ENCODE measurements around the gene ASCC1. TPM values are rescaled to one million over a fixed set of nuclear protein-coding genes. Genes with fewer than 3 reads are reported as not detected.
"Not testable (repeated sequence)": the region's sequence is repeated elsewhere in the genome, so short reads cannot be mapped to it uniquely, and the experiment has no call there.

The ASCC1 gene
- total and polyA plus RNA-seq, 8 donors, result 4.3 to 142 (median 13.6) TPM

- H3K27me3 ChIP-seq, result no peaks in the 10 kb centered on the region
- H3K36me3 ChIP-seq, result peaks cover 0 to 7% (median 6%) of the 10 kb centered on the region in 4 donors
- intact Hi-C loops (cut with DNase I; ENCODE audit: low total_unique reads), result no loop called here
- no peak overlapping the region for H3K4me3 ChIP-seq
- TF ChIP-seq POLR2AphosphoS5 (IDR thresholded peaks at IDR 0.05), result no peak
- TF ChIP-seq POLR2A (IDR thresholded peaks at IDR 0.05), result no peak
- TF ChIP-seq EP300 (IDR thresholded peaks at IDR 0.05), result no peak
- TF ChIP-seq CTCF (IDR thresholded peaks at IDR 0.05), result no peak
- DNase-seq, result no peak
- peaks cover 0 to 6% (median 0%) of the 10 kb centered on the region in 4 donors for H3K4me1 ChIP-seq
- no peaks in the 10 kb centered on the region for H3K9me3 ChIP-seq
- 75 to 93% (median 86%) methylated on average over 2 of the region's 2 CpGs for WGBS, 5 donors
- H3K27ac ChIP-seq, result no peak overlapping the region
These were observed 101.2 kb downstream of the ASCC1 start for GRCh38 chr10:72114706-72115450.

GRCh38 chr10:72110673-72111401, 105.2 kb downstream of the ASCC1 start:
- H3K27me3 ChIP-seq, result no peaks in the 10 kb centered on the region
- no peak overlapping the region for H3K4me3 ChIP-seq
- H3K27ac ChIP-seq, result no peak overlapping the region
- peaks cover 0 to 12% (median 0%) of the 10 kb centered on the region in 4 donors for H3K4me1 ChIP-seq
- no peak for DNase-seq
- H3K9me3 ChIP-seq, result no peaks in the 10 kb centered on the region
- TF ChIP-seq POLR2A (IDR thresholded peaks at IDR 0.05) (no peak), POLR2AphosphoS5 (IDR thresholded peaks at IDR 0.05) (no peak), CTCF (IDR thresholded peaks at IDR 0.05) (no peak), EP300 (IDR thresholded peaks at IDR 0.05) (no peak)
- 92 to 98% (median 95%) methylated on average over 10 to 11 of the region's 11 CpGs for whole genome bisulfite sequencing, 5 donors
- intact Hi-C loops (cut with DNase I; ENCODE audit: low total_unique reads), result no loop called here
- peaks cover 0 to 1% (median 0%) of the 10 kb centered on the region in 4 donors for H3K36me3 ChIP-seq

- no peak for DNase-seq
These were observed 106.4 kb downstream of the ASCC1 start for GRCh38 chr10:72109636-72110157.

GRCh38 chr10:72108830-72109635, 107.0 kb downstream of the ASCC1 start:
- peak in 1 of 2 donors; percentile 22 for DNase-seq
- WGBS, 5 donors, result 6 to 35% (median 24%) methylated on average over 1 of the region's 1 CpG
- Histone ChIP-seq H3K36me3 (peaks cover 0 to 3% (median 0%) of the 10 kb centered on the region in 4 donors), H3K27me3 (no peaks in the 10 kb centered on the region), H3K27ac (no peak overlapping the region), H3K4me1 (peaks cover 0 to 13% (median 6%) of the 10 kb centered on the region in 4 donors), H3K9me3 (no peaks in the 10 kb centered on the region), H3K4me3 (no peak overlapping the region)
- intact Hi-C loops (cut with DNase I; ENCODE audit: low total_unique reads), result no loop called here
- TF ChIP-seq POLR2A (IDR thresholded peaks at IDR 0.05) (no peak), POLR2AphosphoS5 (IDR thresholded peaks at IDR 0.05) (no peak), CTCF (IDR thresholded peaks at IDR 0.05) (no peak), EP300 (IDR thresholded peaks at IDR 0.05) (no peak)

More at GRCh38 chr10:72109636-72110157, 106.4 kb downstream of the ASCC1 start:
- 75 to 93% (median 83%) methylated on average over 8 of the region's 8 CpGs for WGBS, 5 donors
- no peak overlapping the region for H3K4me3 ChIP-seq
- intact Hi-C loops (cut with DNase I; ENCODE audit: low total_unique reads), result no loop called here
- no peaks in the 10 kb centered on the region for H3K27me3 ChIP-seq
- no peak overlapping the region for H3K27ac ChIP-seq
- TF ChIP-seq POLR2A (IDR thresholded peaks at IDR 0.05) (no peak), POLR2AphosphoS5 (IDR thresholded peaks at IDR 0.05) (no peak)
- peaks cover 0 to 3% (median 0%) of the 10 kb centered on the region in 4 donors for H3K36me3 ChIP-seq
- H3K9me3 ChIP-seq, result no peaks in the 10 kb centered on the region
- H3K4me1 ChIP-seq, result peaks cover 0 to 12% (median 3%) of the 10 kb centered on the region in 4 donors

GRCh38 chr10:72108004-72108370, 108.1 kb downstream of the ASCC1 start:
- DNase-seq; intact Hi-C loops (cut with DNase I; ENCODE audit: low total_unique reads); H3K27me3 ChIP-seq; H3K4me3 ChIP-seq; H3K9me3 ChIP-seq; H3K27ac ChIP-seq; H3K36me3 ChIP-seq: not testable (repeated sequence)
- 93 to 100% (median 98%) methylated on average over 3 of the region's 3 CpGs for WGBS, 5 donors
- H3K4me1 ChIP-seq, result peaks cover 0 to 13% (median 3%) of the 10 kb centered on the region in 4 donors

Measured in stomach (tissue), 9 donors.